GM21447 (cell line): Measurements from ENCODE around the gene LARP4B.

Experiments
- ATAC-seq: cut with Tn5 transposase; IDR thresholded peaks from one replicate; pipeline ENCODE4 v1.9.1; 2021; ENCODE audit not compliant: unreplicated experiment

The LARP4B gene

GRCh38 chr10:790821-791551, 140.5 kb downstream of the LARP4B start:
- ATAC-seq: no peak

DNA sequence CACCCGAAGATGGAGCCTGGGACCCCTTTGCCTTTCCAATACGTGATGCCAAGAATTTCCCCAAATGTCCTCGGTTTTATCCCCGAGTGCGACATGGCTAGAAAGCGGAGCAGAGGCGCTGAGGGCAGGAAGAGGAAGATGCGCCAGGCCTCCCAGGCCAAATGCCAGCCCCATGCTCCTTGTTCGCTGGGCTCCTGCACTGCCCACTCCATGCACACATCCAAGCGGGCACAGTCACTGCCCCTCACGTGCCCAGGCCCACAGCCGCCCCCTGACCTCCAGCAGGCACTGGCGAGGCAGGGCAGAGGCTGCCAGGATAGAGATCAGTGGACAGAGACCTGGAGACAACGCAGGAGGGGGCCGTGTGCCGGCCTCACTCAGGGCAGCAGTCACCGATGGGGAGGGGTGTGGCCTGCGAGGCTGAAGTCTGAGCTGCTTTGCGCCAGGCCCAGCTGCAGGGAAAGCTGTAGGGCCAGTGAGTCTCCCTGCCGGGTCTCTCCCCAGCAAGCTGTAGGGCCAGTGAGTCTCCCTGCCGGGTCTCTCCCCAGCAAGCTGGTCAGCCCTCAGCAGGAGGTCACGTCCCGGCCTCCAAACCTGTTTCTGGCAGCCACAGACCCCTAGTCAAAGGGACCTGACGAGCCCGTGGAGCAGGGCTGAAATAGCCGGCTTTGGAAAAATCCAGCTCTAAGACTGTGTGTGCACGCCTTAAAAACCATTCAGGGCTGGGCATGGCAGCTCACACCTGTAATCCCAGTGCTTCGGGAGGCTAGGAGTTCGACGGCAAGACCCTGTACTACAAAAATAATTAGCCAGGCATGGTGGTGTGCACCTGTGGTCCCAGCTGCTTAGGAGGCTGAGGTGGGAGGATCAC, 141.4 kb downstream of the LARP4B start:
- ATAC-seq: no peak

DNA sequence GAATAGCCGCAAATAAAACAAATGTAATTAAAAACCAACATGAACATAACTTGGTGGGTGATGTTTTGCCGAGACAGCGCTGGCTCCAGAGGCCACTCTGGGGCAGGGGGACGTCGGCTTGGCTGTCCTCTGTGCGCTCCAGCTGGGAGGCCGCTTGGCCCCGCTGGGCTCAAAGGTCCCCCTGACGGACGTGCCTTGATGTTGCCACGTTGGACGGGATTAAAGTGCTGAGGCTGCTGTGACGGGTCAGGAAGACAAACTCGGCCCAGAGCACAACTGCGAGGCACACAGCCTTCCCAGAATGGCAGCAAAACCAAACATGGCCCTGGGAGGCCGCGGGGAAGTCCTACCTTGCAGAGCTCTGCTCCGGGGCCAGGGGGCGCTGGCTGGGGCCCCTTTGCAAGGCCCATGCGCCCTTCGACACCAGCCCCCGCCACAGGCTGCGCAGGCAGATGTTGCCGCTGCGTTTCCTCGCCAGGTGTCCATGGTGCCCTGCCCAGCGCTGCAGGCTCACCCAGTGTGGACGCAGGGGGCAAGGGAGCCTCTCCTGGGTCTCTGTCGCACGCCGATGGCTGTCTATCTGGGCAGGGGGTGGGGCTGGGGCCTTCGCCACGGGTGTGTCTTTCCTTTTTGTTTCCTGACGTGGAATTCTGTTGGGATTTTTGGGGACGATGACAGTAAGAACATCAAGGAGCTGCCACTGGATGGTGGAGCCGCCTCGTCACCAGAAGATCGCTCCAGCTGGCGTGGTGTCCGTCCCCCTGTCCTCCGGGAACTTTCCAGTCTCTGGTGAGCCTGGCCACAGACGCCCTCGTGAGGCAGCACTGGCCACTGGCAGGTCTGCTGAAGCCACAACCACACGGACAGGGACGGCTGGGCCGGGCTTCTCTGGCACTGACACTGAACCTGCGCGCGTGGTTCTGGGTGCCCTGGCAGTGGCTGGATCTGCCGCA, 142.4 kb downstream of the LARP4B start:
- ATAC-seq: no peak

DNA sequence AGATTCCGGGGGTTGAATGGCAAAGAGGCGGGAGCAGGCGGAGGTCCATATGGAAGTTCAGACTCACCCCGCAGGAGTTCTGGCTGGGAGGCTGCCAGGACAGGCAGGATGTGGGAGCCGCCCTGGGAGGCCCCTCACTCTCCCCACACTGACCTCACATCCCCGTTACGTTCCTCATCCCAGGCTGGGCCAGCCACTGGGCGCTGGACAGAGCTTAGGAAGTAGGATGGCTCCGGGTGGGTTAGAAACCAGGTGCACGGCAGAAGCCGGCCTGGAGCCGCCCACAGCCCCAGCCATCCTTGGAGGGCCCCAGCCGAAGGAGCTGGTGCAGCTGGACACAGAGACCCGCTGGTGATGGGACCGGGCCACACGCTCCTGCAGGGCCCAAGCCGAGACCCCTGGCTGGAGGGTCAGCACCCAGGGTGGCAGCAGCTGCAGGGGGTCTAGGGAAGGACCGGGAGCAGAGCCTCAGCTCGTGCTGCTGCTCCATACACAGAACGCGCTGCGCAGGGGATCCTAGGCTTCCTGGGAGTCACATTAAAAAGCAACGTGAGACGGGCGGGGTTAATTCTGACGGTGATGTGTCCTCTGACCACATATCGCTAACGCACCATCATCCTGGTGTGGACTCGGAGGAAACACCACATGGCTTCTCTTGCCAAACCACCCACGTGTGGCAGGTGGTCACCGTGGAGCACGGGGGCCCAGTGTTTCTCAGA, 143.4 kb downstream of the LARP4B start:
- no peak for ATAC-seq

GRCh38 chr10:786633-787474, 144.7 kb downstream of the LARP4B start:
- no peak for ATAC-seq

GRCh38 chr10:785861-786214, 145.7 kb downstream of the LARP4B start:
- no peak for ATAC-seq

GRCh38 chr10:785089-785860, 146.2 kb downstream of the LARP4B start:
- ATAC-seq: no peak

DNA sequence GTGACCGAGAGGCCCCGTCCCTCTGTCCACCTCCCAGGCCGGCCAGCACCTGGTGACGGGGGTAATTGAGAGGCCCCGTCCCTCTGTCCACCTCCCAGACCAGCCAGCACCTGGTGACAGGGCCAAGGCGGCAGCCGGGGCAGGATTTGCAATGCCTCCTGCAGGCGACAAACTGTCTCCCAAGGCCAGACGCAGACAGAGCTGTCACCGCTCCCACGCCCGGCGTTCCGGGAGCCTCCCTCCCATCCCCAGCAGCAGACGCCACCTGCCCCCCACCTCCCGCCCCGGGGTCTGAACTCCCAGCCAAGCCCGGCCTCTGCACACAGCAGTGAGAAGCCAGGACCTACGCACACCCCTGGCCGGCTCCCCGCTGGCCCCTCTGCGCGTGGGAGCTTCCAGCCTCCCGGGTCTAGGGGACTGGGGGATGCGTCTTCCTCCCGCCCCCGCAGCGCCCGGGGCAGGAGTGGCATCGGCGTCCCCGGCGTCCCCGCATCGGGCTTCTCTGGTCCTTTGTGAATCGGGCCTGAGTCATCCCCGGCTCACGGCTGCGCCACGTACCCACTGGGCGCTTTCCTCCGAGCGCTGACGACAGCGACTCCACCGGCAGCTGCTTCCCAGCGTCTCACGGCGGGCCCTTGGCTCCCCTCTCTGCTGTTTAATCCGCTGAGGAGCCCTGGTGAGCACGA, 147.0 kb downstream of the LARP4B start:
- no peak for ATAC-seq

GRCh38 chr10:782751-783648, 148.5 kb downstream of the LARP4B start:
- ATAC-seq: no peak

- no peak for ATAC-seq
Observed at GRCh38 chr10:780536-781524, 150.7 kb downstream of the LARP4B start.

GRCh38 chr10:778626-779330, 152.7 kb downstream of the LARP4B start:
- ATAC-seq: no peak

DNA sequence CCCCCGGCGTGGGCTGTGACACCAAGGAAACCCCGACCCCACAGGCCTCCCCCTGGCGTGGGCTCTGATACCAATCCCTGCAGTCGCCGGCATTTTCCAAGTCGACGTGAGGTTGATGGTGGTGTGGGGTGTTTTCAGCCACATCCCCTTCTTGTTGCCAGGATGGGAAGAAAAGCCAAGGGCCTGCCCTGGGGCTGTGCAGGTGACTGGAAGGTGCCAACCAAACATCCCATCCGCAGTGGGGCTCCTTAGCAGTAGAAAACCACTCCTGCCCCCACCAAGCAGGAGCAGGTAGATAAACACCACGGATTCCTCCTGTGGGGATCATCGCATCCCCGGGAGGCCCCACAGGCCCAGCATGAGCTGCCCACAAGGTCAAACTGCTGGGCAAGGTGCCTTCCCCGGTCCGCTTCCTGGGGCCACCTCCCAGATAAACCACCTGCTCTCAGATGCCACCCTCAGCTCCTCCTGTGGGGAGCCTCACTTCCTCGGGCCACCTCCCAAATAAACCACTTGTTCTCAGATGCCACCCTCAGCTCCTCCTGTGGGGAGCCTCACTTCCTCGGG, 153.5 kb downstream of the LARP4B start:
- no peak for ATAC-seq

- no peak for ATAC-seq
Observed at GRCh38 chr10:776772-777171, 154.7 kb downstream of the LARP4B start.

GRCh38 chr10:775245-776075, 156.0 kb downstream of the LARP4B start:
- ATAC-seq: no peak
